NCI-H2107 treated with DMSO at 0.1 percent for 48 hours (cell line): ENCODE measurements around the gene NISCH.
A peak's percentile ranks its signal among the peaks of the same experiment; 100 is the strongest.

Experiments
- DNase-seq: peaks from one replicate; lab custom pipeline; 2025; ENCODE audit not compliant: unreplicated experiment; lab: John Stamatoyannopoulos, UW

The NISCH gene

DNA sequence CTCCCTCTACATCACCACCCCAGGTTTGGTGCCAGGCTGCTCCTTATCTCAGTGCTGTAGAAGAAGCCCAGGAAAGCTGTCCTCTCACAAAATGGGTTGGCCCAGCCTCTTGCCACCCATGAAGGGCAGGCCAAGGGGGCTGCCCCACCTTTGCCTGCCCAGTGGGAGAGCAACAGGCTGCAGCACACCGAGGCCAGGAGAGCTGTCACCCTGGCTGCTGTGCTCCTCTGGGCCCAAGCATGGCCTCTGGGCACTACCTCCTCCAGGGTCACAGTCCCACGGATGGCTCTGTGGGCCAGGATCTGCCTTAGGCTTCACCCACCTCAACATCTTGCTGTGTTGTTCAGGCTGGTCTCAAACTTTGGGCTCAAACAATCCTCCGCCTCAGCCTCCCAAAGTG, 33.3 kb downstream of the NISCH start:
- DNase-seq: no peak

DNA sequence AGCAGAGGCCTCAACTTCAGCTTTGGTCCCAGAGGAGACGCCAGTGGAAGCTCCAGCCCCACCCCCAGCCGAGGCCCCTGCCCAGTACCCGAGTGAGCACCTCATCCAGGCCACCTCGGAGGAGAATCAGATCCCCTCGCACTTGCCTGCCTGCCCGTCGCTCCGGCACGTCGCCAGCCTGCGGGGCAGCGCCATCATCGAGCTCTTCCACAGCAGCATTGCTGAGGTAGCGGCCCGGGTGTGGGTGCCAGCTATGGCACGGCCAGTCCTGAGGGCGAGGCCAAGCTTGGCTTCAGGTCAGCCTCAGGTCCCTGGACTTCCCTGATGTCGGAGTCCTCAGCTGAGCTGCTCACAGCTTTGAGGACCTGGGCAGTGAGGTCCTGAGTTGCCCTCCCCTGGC, 34.0 kb downstream of the NISCH start:
- DNase-seq: no peak

DNA sequence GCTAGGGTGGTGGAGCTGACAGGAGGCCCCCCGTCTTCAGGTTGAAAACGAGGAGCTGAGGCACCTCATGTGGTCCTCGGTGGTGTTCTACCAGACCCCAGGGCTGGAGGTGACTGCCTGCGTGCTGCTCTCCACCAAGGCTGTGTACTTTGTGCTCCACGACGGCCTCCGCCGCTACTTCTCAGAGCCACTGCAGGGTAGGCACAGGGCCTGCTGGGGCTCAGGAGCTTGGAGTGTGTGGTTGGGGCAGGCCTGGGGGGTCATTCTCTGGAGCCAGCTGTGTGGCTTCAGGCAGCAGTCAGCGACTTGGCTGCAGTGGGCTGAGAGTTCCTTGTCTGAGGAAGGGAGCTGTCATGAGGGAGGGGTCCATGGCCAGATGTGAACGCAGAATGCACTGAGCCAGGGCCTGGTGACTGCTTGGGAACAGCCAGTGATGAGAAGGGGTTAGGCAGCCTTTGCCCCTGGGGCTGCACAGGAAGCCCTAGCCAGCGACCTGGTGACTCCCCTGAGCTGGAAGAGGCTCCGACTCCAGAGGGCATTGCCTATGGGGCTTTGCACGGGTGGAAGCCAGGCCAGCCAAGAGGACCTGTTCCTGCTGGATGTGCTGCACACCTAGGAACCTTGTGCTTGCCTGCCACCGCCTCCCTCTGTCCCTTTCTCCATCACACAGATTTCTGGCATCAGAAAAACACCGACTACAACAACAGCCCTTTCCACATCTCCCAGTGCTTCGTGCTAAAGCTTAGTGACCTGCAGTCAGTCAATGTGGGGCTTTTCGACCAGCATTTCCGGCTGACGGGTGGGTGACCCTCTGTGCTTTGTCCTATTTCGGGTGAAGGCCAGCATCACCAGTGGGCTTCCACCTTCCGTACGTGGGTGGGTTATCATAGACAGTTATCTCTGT, 34.9 kb downstream of the NISCH start:
- no peak for DNase-seq

GRCh38 chr3:52490939-52491526, 35.6 kb downstream of the NISCH start:
- DNase-seq: no peak

GRCh38 chr3:52492059-52492458, 36.7 kb downstream of the NISCH start:
- no peak for DNase-seq

- no peak for DNase-seq
Observed at GRCh38 chr3:52493232-52494017, 38.0 kb downstream of the NISCH start.

- DNase-seq: peak; percentile 14
Observed at GRCh38 chr3:52494445-52494844, 39.0 kb downstream of the NISCH start.

GRCh38 chr3:52494886-52495495, 39.6 kb downstream of the NISCH start, which contains the start of gene STAB1:
STAB1 (plus strand) TSS chr3:52495338; CDS start chr3:52495414, 76 bp downstream.
- no peak for DNase-seq

DNA sequence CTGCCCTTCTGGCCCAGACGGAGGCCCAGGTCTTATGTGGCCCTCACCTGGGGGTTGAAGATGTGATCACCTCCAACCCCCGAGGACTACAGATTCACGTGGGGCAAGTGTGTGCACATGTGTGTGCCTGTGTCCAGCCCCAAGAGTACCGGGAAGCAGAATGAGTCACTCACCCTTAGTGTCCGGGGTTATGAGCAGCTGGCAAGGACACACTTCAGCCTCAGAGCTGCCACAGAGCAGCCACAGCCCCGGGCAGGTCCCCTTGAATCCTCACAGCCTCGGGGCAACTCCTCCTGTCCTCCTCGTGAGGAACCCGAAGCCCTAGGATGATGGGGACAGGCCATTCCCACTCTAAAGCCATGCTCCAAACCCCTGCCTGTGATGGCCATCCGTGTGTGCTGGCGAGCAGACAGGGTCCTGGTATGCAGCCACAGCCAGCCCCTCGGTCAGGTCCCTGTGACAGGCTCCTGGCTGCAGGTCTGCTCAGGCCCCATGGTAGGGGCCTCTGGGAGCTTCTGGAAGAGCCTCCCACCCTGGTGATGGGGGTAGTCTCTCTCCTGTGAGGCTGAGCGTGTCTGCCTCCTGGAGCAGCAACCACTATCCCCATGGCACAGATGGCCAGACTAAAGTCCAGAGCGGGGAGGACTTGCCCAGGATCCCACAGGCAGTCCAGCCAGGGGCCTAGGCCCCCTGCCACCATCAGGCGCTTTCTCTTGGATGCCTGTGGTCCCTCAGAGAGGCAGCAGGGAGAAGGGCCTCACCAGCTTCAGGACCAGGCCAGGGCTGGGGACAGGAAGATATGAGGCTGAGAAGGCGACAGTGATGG, 40.6 kb downstream of the NISCH start:
- no peak for DNase-seq

GRCh38 chr3:52498137-52499054, 43.0 kb downstream of the NISCH start:
- no peak for DNase-seq

GRCh38 chr3:52501046-52501445, 45.6 kb downstream of the NISCH start:
- DNase-seq: no peak

GRCh38 chr3:52502001-52502400, 46.6 kb downstream of the NISCH start:
- DNase-seq: no peak

DNA sequence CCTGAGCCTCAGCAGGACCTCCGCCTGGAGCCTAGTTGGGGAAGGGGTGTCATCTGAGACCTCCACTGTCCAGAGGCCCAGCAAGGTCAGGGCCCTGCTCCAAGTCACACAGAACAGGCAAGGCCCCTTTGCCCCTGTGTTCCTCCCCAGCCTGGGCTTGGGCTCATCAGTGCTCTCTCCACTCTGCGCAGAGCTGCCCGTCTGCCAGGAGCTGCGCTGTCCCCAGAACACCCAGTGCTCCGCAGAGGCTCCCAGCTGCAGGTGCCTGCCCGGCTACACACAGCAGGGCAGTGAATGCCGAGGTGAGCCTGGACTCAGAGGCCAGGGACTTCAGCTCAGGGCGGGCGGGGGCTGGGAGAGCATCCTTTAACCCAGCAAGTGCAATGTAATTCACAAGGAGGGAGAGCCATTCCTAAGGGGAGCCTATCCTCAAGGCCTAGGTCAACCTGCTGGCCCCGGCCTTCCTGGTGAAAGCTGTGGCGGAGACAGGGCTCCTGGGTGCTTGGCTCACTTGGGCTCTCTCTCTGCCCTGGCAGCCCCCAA, 47.5 kb downstream of the NISCH start:
- no peak for DNase-seq

- DNase-seq: peak; percentile 20
Observed at GRCh38 chr3:52503788-52504424, 48.5 kb downstream of the NISCH start.

DNA sequence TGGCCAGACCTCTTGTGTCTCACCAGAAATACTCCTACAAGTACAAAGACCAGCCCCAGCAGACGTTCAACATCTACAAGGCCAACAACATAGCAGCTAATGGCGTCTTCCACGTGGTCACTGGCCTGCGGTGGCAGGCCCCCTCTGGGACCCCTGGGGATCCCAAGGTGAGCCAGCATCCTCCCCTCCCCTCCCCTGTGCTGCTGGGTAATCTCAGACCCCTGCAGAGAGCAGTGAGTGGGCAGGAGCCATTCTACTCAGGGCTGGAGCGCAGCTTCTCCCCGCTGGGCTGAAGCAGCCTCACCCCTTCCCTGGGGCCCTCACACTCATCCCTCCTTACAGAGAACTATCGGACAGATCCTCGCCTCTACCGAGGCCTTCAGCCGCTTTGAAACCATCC, 49.6 kb downstream of the NISCH start:
- DNase-seq: no peak

DNA sequence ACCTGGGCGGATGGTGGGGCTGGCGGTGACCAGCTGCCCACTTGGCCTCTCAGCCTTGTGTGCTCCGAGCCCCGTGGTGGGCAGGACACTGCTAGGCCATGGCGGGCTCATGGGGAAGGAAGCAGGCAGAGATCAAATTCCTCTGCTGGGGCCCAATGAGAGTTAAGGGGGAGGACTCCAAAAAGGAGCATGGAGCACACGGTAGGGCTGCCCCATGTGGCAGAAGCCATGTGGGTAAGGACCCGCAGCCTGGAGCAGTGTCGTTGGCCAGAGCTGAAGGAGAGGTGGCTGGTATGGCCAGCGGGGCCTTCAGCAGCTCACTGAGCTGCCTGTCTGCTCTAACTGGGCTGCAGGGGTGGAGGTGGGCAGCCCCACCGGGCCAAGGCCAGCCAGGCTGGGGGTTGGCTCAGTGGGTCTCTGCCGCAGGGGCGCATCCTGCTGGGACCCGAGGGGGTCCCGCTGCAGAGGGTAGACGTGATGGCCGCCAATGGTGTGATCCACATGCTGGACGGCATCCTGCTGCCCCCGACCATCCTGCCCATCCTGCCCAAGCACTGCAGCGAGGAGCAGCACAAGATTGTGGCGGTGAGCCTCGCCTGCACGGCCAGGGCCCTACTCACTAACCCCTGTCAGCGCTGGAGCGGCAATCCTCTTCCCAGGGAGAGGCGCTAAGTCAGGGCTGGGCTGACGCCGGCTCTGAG, 51.0 kb downstream of the NISCH start:
- no peak for DNase-seq

DNA sequence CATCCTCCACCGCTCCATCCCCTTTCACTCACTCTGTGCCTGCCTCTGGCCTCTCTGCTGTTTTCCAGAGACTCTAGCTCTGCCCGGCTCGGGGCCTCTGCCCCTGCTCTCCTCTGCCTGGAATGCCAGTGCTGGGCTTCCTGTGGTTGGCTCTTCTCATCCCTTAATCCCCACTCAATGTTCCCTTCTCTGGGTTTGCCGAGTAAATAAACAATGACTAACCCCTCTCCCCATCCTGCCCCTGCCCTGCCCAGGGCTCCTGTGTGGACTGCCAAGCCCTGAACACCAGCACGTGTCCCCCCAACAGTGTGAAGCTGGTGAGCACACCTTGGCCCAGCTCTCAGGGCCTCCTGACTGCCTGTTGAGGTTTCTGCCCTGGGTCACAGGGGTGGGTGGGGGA, 52.0 kb downstream of the NISCH start:
- no peak for DNase-seq

DNA sequence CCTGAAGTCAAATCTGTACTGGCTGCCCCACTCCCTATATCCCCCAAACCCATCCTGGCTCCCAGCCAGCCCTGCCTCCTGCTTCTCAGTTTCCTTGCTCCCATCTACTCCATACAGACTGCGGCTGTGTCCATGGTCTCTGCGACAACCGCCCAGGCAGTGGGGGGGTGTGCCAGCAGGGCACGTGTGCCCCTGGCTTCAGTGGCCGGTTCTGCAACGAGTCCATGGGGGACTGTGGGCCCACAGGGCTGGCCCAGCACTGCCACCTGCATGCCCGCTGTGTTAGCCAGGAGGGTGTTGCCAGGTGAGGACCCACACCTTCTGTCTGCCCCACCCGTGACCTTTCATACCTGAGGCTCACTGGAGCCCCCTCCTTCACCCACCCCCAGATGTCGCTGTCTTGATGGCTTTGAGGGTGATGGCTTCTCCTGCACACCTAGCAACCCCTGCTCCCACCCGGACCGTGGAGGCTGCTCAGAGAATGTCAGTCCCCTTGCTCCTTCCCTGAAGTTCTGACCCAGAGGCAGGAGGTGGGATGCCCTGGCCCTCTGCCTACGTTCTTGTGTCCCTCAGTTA, 54.4 kb downstream of the NISCH start:
- DNase-seq: no peak
